IMR-90 (cell line): ENCODE measurements around the gene METTL24. TPM values are rescaled to one million over a fixed set of nuclear protein-coding genes. Genes with fewer than 3 reads are reported as not detected.

Experiments
- ATAC-seq: fragments of 200-7000 bp; cut with Tn5 transposase; 2 replicates; pipeline ENCODE4 v1.9.1; 2020; ENCODE audit warnings: low read depth, mild to moderate bottlenecking, moderate library complexity
- BruUV-seq: library from RNA; stranded (reverse); fragments of 400-500 nt; replicated peaks from 2 replicates; lab custom pipeline; 2021; lab: Mats Ljungman, UMichigan
- CTCF ChIA-PET: fragments of 300-600 bp; formaldehyde crosslinking; extraction: SDS; loops from one replicate; lab custom pipeline; 2021; ENCODE audit warnings: antibody characterized with exemption; lab: Yijun Ruan, JAX
- POLR2A ChIA-PET: fragments of 300-600 bp; sonication (Branson Sonifier 250); formaldehyde crosslinking; loops from one replicate; lab custom pipeline; 2022; ENCODE audit warnings: antibody characterized with exemption; ENCODE audit not compliant: unreplicated experiment; lab: Charles Lee
- DNase-seq: peaks from one replicate; pipeline ENCODE4 v3.0.0; 2013
- H2AFZ ChIP-seq: replicated peaks from 2 replicates; pipeline ENCODE3; 2013; ENCODE audit warnings: low read length, mild to moderate bottlenecking; ENCODE audit not compliant: poor library complexity
- H2AK5ac ChIP-seq: 2 replicates; pipeline ENCODE4 v1.6.1; 2013; ENCODE audit warnings: low read depth, low read length, inconsistent platforms
- H2AK9ac ChIP-seq: replicated peaks from 2 replicates; pipeline ENCODE3; 2013; ENCODE audit warnings: mild to moderate bottlenecking, low read depth, low read length, moderate library complexity; ENCODE audit not compliant: poor library complexity
- H2BK120ac ChIP-seq: 2 replicates; pipeline ENCODE4 v1.6.1; 2013; ENCODE audit warnings: low read depth, low read length, inconsistent platforms
- H2BK15ac ChIP-seq: 3 replicates; pipeline ENCODE4 v1.6.1; 2013; ENCODE audit warnings: low read depth, low read length, inconsistent platforms
- H2BK20ac ChIP-seq: 2 replicates; pipeline ENCODE4 v1.6.1; 2013; ENCODE audit warnings: low read depth, mild to moderate bottlenecking, inconsistent platforms, low read length, moderate library complexity
- H2BK5ac ChIP-seq: 2 replicates; pipeline ENCODE4 v1.6.1; 2013; ENCODE audit warnings: mild to moderate bottlenecking, low read depth, low read length, inconsistent platforms; ENCODE audit not compliant: poor library complexity, severe bottlenecking
- H3K14ac ChIP-seq: replicated peaks from 2 replicates; pipeline ENCODE4 v1.6.1; 2013; ENCODE audit warnings: low read depth, low read length, inconsistent platforms
- H3K18ac ChIP-seq: 2 replicates; pipeline ENCODE4 v1.6.1; 2013; ENCODE audit warnings: low read depth, low read length, control low read depth
- H3K23ac ChIP-seq: 2 replicates; pipeline ENCODE4 v1.6.1; 2013; ENCODE audit warnings: low read depth, low read length, inconsistent platforms
- H3K27ac ChIP-seq: 2 replicates; pipeline ENCODE4 v1.5.1; 2013; ENCODE audit warnings: mild to moderate bottlenecking, control low read depth, low read length; ENCODE audit not compliant: insufficient read depth
- H3K27me3 ChIP-seq: 2 replicates; pipeline ENCODE4 v1.6.1; 2013; ENCODE audit warnings: low read length; ENCODE audit not compliant: control insufficient read depth, insufficient read depth
- H3K36me3 ChIP-seq: 2 replicates; pipeline ENCODE4 v1.6.1; 2013; ENCODE audit warnings: low read length, mixed read lengths; ENCODE audit not compliant: control insufficient read depth, insufficient read depth
- H3K4ac ChIP-seq: 2 replicates; pipeline ENCODE4 v1.6.1; 2013; ENCODE audit warnings: low read depth, low read length, inconsistent platforms
- H3K4me1 ChIP-seq: 2 replicates; pipeline ENCODE4 v1.6.1; 2013; ENCODE audit warnings: low read length, mixed read lengths; ENCODE audit not compliant: control insufficient read depth, insufficient read depth
- H3K4me2 ChIP-seq: 2 replicates; pipeline ENCODE4 v1.6.1; 2013; ENCODE audit warnings: low read depth, mild to moderate bottlenecking, control low read depth, low read length, moderate library complexity
- H3K4me3 ChIP-seq: 2 replicates; pipeline ENCODE4 v1.5.1; 2013; ENCODE audit warnings: low read depth, mild to moderate bottlenecking, control low read depth, low read length, moderate library complexity; ENCODE audit not compliant: insufficient read depth
- H3K56ac ChIP-seq: 2 replicates; pipeline ENCODE4 v1.6.1; 2013; ENCODE audit warnings: low read length, inconsistent platforms; ENCODE audit not compliant: insufficient read depth; ENCODE audit errors: extremely low read depth
- H3K79me1 ChIP-seq, 2 experiments: 2 replicates each; pipeline ENCODE4 v1.6.1; 2013; ENCODE audit warnings: low read length in 2 of 2, inconsistent platforms in 1 of 2, low read depth in 1 of 2
- H3K9ac ChIP-seq: 2 replicates; pipeline ENCODE4 v1.6.1; 2013; ENCODE audit warnings: low read depth, low read length, control low read depth
- H3K9me1 ChIP-seq: 2 replicates; pipeline ENCODE4 v1.6.1; 2013; ENCODE audit warnings: low read length, inconsistent platforms; ENCODE audit not compliant: insufficient read depth
- H3K9me3 ChIP-seq: 2 replicates; pipeline ENCODE4 v1.6.1; 2013; ENCODE audit warnings: low read length; ENCODE audit not compliant: control insufficient read depth, insufficient read depth
- H4K20me1 ChIP-seq: 2 replicates; pipeline ENCODE4 v1.6.1; 2013; ENCODE audit warnings: low read length, inconsistent platforms; ENCODE audit not compliant: insufficient read depth
- H4K5ac ChIP-seq: 2 replicates; pipeline ENCODE4 v1.6.1; 2013; ENCODE audit warnings: mild to moderate bottlenecking, low read depth, low read length, control low read depth
- H4K8ac ChIP-seq, 2 experiments: 2 replicates each; pipeline ENCODE4 v1.6.1; 2013; ENCODE audit warnings: low read depth in 2 of 2, low read length in 2 of 2, control low read depth in 1 of 2, inconsistent platforms in 1 of 2
- H4K91ac ChIP-seq: 2 replicates; pipeline ENCODE4 v1.6.1; 2013; ENCODE audit warnings: low read depth, low read length, inconsistent platforms; ENCODE audit not compliant: insufficient read depth
- WGBS, 2 experiments: methylation state at CpG; one replicate each; pipeline versions ENCODE4 v1.1.5 to v1.1.7; 2013; ENCODE audit warnings: missing lambda C conversion rate in 2 of 2; ENCODE audit not compliant: insufficient read length in 1 of 2; ENCODE audit errors: extremely low coverage in 2 of 2; 5-methylcytosine and 5-hydroxymethylcytosine counted together
- dilution Hi-C: fragments of 300-500 bp; cut with HindIII; formaldehyde crosslinking; loops from one replicate; pipeline ENCODE4 v1.14.3; 2018; ENCODE audit warnings: low sequenced_read_pairs; ENCODE audit not compliant: unreplicated experiment
- in situ Hi-C: fragments of 300-500 bp; cut with MboI; formaldehyde crosslinking; loops from 3 replicates; pipeline ENCODE4 v1.14.3; 2019; ENCODE audit warnings: low sequenced_read_pairs, inconsistent platforms, mixed read lengths
- intact Hi-C: fragments of 100-400 bp; cut with micrococcal nuclease; formaldehyde crosslinking; loops from 2 replicates; pipeline ENCODE4 v1.10.0; 2022
- polyA plus RNA-seq, 3 experiments: library from polyadenylated mRNA; depleted of rRNA; stranded (reverse); fragments of >200 nt; gene quantifications; 2 replicates each; pipeline ENCODE4 v1.2.3, GENCODE V29; 2012; ENCODE audit warnings: low replicate concordance in 1 of 3
- total RNA-seq: library from RNA; depleted of rRNA; stranded (reverse); fragments of >200 nt; gene quantifications from 2 replicates; pipeline ENCODE4 v1.2.3, GENCODE V29; 2012
- TF ChIP-seq, protein P1 (sequence below): conservative IDR thresholded peaks from 2 replicates; pipeline ENCODE4 v1.5.1; 2012; ENCODE audit warnings: mild to moderate bottlenecking, low read depth, low read length, improper control_type of control experiment

Gene METTL24
- total and polyA plus RNA-seq, 2 of the 4 experiments (the other 2 are of a cell fraction) = not detected

DNA sequence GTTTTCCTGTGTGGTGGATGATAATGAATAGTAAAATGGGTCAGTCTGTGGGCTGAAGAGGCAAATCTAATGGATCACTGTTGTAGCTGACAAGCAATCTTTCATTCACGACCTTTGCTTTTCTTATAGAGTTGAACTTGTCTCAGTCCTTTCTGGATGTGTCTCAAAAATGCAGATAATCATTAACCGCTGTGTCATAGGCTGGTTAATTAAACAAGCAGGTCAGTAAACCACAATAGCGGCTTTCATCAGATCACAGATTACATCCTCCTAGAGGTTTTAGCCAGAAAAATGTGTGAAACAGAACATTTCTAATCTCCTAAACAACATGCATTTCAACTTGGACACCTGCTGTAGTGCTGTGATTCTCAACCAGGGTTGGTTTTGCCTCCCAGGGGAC lies 2.5 kb upstream of the METTL24 start:
- TF ChIP-seq, protein P1, sequence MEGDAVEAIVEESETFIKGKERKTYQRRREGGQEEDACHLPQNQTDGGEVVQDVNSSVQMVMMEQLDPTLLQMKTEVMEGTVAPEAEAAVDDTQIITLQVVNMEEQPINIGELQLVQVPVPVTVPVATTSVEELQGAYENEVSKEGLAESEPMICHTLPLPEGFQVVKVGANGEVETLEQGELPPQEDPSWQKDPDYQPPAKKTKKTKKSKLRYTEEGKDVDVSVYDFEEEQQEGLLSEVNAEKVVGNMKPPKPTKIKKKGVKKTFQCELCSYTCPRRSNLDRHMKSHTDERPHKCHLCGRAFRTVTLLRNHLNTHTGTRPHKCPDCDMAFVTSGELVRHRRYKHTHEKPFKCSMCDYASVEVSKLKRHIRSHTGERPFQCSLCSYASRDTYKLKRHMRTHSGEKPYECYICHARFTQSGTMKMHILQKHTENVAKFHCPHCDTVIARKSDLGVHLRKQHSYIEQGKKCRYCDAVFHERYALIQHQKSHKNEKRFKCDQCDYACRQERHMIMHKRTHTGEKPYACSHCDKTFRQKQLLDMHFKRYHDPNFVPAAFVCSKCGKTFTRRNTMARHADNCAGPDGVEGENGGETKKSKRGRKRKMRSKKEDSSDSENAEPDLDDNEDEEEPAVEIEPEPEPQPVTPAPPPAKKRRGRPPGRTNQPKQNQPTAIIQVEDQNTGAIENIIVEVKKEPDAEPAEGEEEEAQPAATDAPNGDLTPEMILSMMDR = no peak
- Histone ChIP-seq H3K9me1 (no peaks in the 10 kb centered on the region), H3K56ac (no peak overlapping the region), H4K91ac (no peak overlapping the region), H3K14ac (no peak overlapping the region), H3K18ac (no peak overlapping the region), H4K5ac (no peak overlapping the region), H3K4me1 (no peaks in the 10 kb centered on the region), H3K9me3 (peaks cover 5% of the 10 kb centered on the region), H4K20me1 (no peaks in the 10 kb centered on the region), H2BK120ac (no peak overlapping the region), H2AK9ac (no peak overlapping the region), H3K23ac (no peak overlapping the region), H3K36me3 (no peaks in the 10 kb centered on the region), H2AK5ac (no peak overlapping the region), H2BK5ac (no peak overlapping the region), H3K4me3 (no peak overlapping the region), H3K79me1 (no peaks in the 10 kb centered on the region), H3K9ac (no peak overlapping the region), H4K8ac (no peak overlapping the region), H3K4ac (no peak overlapping the region), H3K27ac (no peak overlapping the region), H3K27me3 (peaks cover 59% of the 10 kb centered on the region), H2BK20ac (no peak overlapping the region), H3K4me2 (no peak overlapping the region), H2AFZ (no peak overlapping the region), H2BK15ac (no peak overlapping the region)
- ATAC-seq = no peak
- DNase-seq = no peak
- BruUV-seq = no TSS peak
- ChIA-PET POLR2A (no interaction called here), CTCF (no interaction called here)
- no CpG with 5 or more reads among the region's 3 CpGs for WGBS, 2 experiments
- in situ Hi-C loops (no loop called here), intact Hi-C loops (no loop called here), dilution Hi-C loops (no loop called here)
